GM19395 (cell line): ENCODE measurements around the gene DNAJC9.

Source experiments
- ATAC-seq: cut with Tn5 transposase; IDR thresholded peaks from one replicate; pipeline ENCODE4 v1.9.1; 2021; ENCODE audit warnings: mild to moderate bottlenecking, moderate library complexity; ENCODE audit not compliant: unreplicated experiment

The DNAJC9 gene

GRCh38 chr10:73239908-73240307 lies 7.1 kb downstream of the DNAJC9 start:
- no peak for ATAC-seq

- no peak for ATAC-seq
Measured at GRCh38 chr10:73238990-73239566, 8.0 kb downstream of the DNAJC9 start.

DNA sequence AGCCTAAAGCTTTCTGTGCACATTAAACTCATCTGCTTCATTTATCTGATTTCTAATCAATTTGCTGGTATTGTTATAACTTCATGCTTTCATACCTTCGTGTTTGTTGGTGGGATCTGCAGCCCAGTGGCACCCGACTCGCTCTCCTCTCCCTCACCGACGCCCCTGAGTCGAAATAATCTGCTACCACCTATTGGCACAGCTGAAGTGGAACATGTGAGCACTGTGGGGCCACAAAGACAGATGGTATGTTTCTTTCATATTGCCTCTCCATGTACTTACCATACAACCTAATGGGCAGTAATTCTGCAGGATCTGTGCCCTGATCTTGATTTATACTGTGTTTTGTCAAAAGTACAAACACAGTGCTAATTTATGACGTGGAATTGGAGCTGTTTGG lies 12.4 kb downstream of the DNAJC9 start:
- ATAC-seq, result no peak

- no peak for ATAC-seq
Measured at GRCh38 chr10:73233883-73234282, 13.2 kb downstream of the DNAJC9 start.

GRCh38 chr10:73232887-73233286 lies 14.2 kb downstream of the DNAJC9 start:
- ATAC-seq, result no peak

DNA sequence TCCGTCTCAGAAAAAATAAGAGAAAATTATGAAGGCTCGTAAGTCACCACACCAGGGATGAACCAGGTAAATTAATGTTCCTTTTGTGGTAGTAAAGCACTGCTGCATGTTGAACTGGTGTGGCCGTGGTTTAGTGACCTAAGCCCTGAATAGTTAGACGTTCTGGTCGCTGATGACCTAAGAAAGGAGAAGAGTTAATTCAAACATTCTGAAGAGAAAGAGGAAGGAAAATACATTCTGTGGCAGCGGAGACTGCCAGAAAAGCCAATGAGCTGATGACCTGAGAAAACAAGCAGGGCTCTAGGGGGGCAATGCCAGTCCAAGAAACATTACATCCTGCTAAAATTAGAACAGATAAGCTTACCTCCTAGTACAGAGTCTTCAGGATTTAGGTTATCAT lies 17.5 kb downstream of the DNAJC9 start:
- no peak for ATAC-seq

GRCh38 chr10:73228247-73228646 lies 18.8 kb downstream of the DNAJC9 start:
- no peak for ATAC-seq

DNA sequence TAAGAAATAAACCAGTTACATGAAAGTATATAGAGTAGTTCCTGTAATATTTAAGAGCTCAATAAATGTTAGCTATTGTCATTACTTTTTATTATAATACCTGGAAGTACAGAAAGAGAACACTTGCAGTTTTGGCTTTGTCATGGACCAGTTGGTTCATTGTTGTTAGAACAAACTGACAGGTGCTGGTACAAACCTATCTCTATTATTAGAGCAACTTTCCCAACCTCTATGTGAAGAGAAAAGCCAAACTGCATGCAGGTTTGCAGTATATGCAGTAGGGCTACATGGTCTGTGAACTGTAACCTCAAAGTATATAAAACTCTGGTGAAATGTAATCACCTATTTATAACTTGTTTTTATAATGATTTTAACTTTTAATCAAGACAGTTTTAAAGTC lies 20.4 kb downstream of the DNAJC9 start:
- no peak for ATAC-seq

- ATAC-seq, result no peak
Measured at GRCh38 chr10:73225518-73225917, 21.5 kb downstream of the DNAJC9 start.

DNA sequence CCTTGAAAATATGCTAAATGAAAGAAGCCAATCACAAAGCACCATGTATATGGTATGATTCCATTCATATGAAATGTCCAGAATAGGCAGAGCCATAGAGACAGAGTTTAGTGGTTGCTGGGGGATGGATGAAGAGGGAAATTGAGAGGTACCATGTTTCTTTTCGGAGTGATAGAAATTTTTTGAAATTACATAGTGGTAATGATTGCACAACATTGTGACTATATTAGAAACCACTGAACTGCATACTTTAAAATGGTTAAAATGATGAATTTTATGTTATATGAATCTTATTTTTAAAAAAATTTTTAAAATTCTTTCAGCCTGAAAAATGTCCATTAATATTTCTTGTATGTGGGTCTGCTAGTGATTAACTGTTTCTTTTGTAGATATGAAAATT lies 26.1 kb downstream of the DNAJC9 start:
- ATAC-seq, result no peak

GRCh38 chr10:73219384-73219783 lies 27.7 kb downstream of the DNAJC9 start:
- ATAC-seq, result no peak

DNA sequence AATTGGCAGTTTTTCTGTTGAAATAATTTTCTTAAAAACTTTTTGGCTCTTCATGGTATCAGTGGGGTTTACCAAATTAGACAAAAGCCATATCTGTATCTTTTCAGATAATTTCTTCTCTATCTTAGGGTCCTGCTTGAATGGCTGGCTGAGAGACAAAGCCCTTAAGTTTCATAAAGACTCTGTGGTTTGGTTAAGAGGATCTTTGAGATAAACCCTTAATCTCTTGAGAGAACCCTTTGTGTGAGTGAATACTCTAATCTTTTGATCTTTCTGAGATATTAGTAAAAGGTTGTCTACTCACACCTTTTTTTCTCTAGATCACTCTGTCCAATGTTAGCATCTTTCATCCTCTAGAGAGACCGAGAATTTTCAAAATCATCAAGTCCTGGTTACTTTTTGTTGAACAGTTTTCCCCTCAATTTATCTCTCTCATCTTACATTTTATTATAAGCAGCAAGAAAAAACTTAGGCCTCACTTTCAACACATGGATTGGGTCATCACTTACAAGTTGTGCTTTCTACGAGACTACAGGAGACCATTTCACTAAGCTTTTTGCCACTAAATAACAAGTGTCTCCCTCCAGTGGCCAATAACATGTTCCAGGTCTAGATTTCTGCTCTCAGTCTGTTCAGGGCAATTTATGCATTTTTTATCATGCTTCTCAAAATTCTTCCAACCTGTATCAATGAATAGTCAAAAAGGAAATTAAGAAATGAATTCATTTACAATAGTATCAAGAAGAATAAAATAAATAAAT lies 28.4 kb downstream of the DNAJC9 start:
- ATAC-seq, result no peak

DNA sequence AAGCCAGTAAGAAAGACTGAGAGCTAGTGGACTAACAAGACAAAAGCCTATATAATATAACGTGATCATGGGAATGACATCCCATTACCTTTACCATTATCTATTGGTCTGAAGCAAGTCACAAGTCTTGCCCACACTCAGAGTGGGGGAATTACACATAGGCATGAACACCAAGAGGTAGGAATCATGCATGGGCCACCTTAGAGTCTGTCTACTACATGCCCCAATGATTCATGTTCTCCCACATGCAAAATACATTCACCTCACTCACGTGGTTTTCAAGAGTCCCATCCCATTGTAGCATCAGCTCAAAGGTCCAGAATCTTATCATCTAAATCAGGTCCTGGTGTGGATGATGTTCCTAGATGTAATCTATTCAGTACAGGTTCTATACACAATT lies 29.4 kb downstream of the DNAJC9 start:
- no peak for ATAC-seq

DNA sequence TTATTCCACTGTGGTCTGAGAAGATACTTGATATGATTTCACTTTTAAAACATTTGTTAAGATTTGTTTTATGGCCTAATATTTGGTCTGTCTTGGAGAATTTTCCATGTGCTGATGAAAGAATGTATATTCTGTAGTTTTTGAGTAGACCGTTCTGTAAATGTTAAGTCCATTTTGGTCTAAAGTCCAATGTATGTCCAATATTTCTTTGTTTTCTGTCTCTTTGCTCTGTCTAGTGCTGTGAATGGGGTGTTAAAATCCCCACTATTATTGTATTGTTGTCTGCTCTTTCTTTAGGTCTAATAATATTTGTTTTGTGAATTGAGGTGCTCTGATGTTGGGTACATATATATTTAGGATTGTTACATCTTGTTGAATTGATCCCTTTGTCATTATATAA lies 31.3 kb downstream of the DNAJC9 start:
- ATAC-seq, result no peak

- no peak for ATAC-seq
Measured at GRCh38 chr10:73211106-73211811, 35.8 kb downstream of the DNAJC9 start.

DNA sequence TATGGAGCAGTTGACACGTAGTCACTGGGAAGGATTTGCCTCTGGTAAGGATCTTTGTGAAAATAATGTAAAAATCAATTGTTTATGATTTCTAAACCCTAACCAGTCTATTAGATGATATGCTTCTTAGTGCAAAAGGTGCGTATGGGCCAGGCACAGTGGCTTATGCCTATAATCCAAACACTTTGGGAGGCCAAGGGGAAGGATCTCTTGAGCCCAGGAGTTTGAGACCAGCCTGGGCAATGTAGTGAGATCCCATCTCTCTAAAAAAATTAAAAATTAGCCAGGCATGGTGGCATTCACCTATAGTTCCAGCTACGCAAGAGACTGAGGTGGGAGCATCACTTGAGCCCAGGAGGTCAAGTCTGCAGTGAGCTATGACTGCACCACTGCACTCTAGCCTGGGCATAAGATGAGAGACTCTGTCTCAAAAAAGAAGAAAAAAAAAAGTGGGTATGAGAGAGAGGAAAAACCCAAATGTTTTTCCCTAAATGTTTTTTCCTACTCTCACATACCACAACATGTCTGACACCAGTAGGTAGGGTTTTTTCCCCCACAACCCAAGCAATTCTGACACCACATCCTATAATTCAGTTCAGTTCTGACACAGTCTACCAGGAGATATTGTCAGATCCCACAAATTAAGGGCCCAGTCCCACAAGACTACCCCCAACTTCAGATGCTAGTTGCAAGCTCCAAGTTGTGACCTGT lies 36.5 kb downstream of the DNAJC9 start:
- no peak for ATAC-seq

GRCh38 chr10:73209705-73210104 lies 37.4 kb downstream of the DNAJC9 start:
- ATAC-seq, result no peak

GRCh38 chr10:73207883-73208282 lies 39.2 kb downstream of the DNAJC9 start:
- no peak for ATAC-seq

- ATAC-seq, result no peak
Measured at GRCh38 chr10:73206385-73206784, 40.7 kb downstream of the DNAJC9 start.

DNA sequence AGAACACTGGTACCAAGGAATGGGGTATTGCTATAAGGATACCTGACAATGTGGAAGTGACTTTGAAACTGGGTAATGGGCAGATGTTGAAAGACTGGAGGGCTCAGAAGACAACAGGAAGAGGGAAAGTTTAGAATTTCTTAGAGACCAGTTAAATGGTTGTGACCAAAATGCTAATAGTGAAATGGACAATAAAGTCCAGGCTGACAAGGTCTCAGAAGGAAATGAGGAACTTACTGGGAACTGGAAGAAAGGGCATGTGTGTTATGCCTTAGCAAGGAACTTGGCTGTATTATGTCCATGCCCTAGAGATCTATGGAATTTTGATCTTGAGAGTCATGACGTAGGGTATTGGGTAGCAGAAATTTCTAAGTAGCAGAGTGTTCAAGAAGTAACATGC lies 41.2 kb downstream of the DNAJC9 start:
- no peak for ATAC-seq

GRCh38 chr10:73205081-73205480 lies 42.0 kb downstream of the DNAJC9 start:
- no peak for ATAC-seq
